Natural killer cell (primary cell): ENCODE data around the gene DPY19L1. TPM values are rescaled to one million over a fixed set of nuclear protein-coding genes. Genes with fewer than 3 reads are reported as not detected.
"Not testable (repeated sequence)": the region's sequence is repeated elsewhere in the genome, so short reads cannot be mapped to it uniquely, and the experiment has no call there.

Experiments
- ATAC-seq, 3 donors: fragments of 150-1000 bp in 2 of 3; fragments of 200-7000 bp in 1 of 3; cut with Tn5 transposase; 1 replicate in 1 of 3; 2 replicates in 2 of 3; pipeline ENCODE4 v1.10.0; 2021; ENCODE audit warnings: mild to moderate bottlenecking in 2 of 3, moderate library complexity in 2 of 3
- DNase-seq, 2 donors: peaks; one replicate each; pipeline versions ENCODE4 v3.0.0 to v3.0.0-alpha.2; 2013 to 2021; ENCODE audit warnings: mixed read lengths in 1 of 2
- H3K27ac ChIP-seq: one replicate; pipeline ENCODE4 v1.5.1; 2013; ENCODE audit warnings: mild to moderate bottlenecking, low read length
- H3K27me3 ChIP-seq: one replicate; pipeline ENCODE4 v1.6.1; 2013; ENCODE audit warnings: low read length; ENCODE audit not compliant: control insufficient read depth, insufficient read depth
- H3K36me3 ChIP-seq: one replicate; pipeline ENCODE4 v1.6.1; 2013; ENCODE audit warnings: low read length; ENCODE audit not compliant: control insufficient read depth, insufficient read depth
- H3K4me1 ChIP-seq: one replicate; pipeline ENCODE4 v1.6.1; 2013; ENCODE audit warnings: low read length; ENCODE audit not compliant: control insufficient read depth, insufficient read depth
- H3K4me3 ChIP-seq: one replicate; pipeline ENCODE4 v1.5.1; 2013; ENCODE audit warnings: low read length
- H3K9me3 ChIP-seq: one replicate; pipeline ENCODE4 v1.6.1; 2013; ENCODE audit warnings: low read length; ENCODE audit not compliant: control insufficient read depth, insufficient read depth
- H3K27ac Mint-ChIP-seq, 2 donors: one replicate each; pipeline ENCODE4 v1.8.0; 2022; ENCODE audit warnings: mild to moderate bottlenecking in 2 of 2, mixed read lengths in 2 of 2, moderate library complexity in 1 of 2
- H3K27me3 Mint-ChIP-seq, 2 donors: one replicate each; pipeline ENCODE4 v1.8.0; 2022; ENCODE audit warnings: low read depth in 2 of 2, mixed read lengths in 2 of 2
- H3K36me3 Mint-ChIP-seq: one replicate; pipeline ENCODE4 v1.8.0; 2022; ENCODE audit warnings: mixed read lengths
- H3K4me1 Mint-ChIP-seq, 2 donors: one replicate each; pipeline ENCODE4 v1.8.0; 2022; ENCODE audit warnings: mixed read lengths in 2 of 2
- H3K4me3 Mint-ChIP-seq: one replicate; pipeline ENCODE4 v1.8.0; 2022; ENCODE audit warnings: mild to moderate bottlenecking, moderate library complexity, mixed read lengths
- H3K9me3 Mint-ChIP-seq, 2 donors: one replicate each; pipeline ENCODE4 v1.8.0; 2022; ENCODE audit warnings: mixed read lengths in 2 of 2
- CTCF ChIP-seq: fragments of 200-600 bp; IDR thresholded peaks from one replicate; pipeline ENCODE4 v1.8.0; 2022; ENCODE audit warnings: antibody characterized with exemption
- WGBS: methylation state at CpG from one replicate; pipeline ENCODE4 v1.1.7; 2013; ENCODE audit warnings: missing lambda C conversion rate; ENCODE audit not compliant: insufficient coverage; 5-methylcytosine and 5-hydroxymethylcytosine counted together
- intact Hi-C: fragments of 100-400 bp; cut with micrococcal nuclease; formaldehyde crosslinking; loops from one replicate; pipeline ENCODE4 v1.14.2; 2022
- total RNA-seq, 4 donors: library from RNA; stranded (reverse); fragments of 120-200 nt in 1 of 4; gene quantifications; one replicate each; pipeline versions ENCODE4 v1.2.3 to v1.2.4, GENCODE V29; 2013 to 2022

The DPY19L1 gene
- total RNA-seq, 3 donors from 2014 or later (not counting 1 experiment from before 2014, with no cell fraction given), result 13.9 to 25.1 (median 21.7) TPM

GRCh38 chr7:35043301-35043700 lies 6.0 kb upstream of the DPY19L1 start:
- H3K27me3 ChIP-seq, H3K9me3 ChIP-seq, ATAC-seq, H3K27ac ChIP-seq, H3K4me3 Mint-ChIP-seq, H3K4me1 Mint-ChIP-seq, H3K27ac Mint-ChIP-seq, H3K4me3 ChIP-seq, H3K4me1 ChIP-seq, DNase-seq, H3K36me3 Mint-ChIP-seq, intact Hi-C loops, H3K36me3 ChIP-seq, H3K9me3 Mint-ChIP-seq: not testable (repeated sequence)
- H3K27me3 Mint-ChIP-seq, result peaks cover 15 to 20% of the 10 kb centered on the region in 2 donors
- 76% methylated on average over 2 of the region's 2 CpGs for WGBS

- no peak overlapping the region for H3K4me3 Mint-ChIP-seq
- Histone ChIP-seq H3K27me3 (no peaks in the 10 kb centered on the region), H3K27ac (no peak overlapping the region), H3K36me3 (no peaks in the 10 kb centered on the region), H3K4me1 (peaks cover 9% of the 10 kb centered on the region), H3K9me3 (no peaks in the 10 kb centered on the region), H3K4me3 (no peak overlapping the region)
- intact Hi-C loops, result no loop called here
- no peak for TF ChIP-seq CTCF
- no peaks in the 10 kb centered on the region for H3K9me3 Mint-ChIP-seq
- ATAC-seq (no peak), DNase-seq (no peak)
- no peaks in the 10 kb centered on the region for H3K36me3 Mint-ChIP-seq
- H3K27ac Mint-ChIP-seq, result no peak overlapping the region
- H3K4me1 Mint-ChIP-seq, result peaks cover 16 to 17% of the 10 kb centered on the region in 2 donors
- peaks cover 4 to 8% of the 10 kb centered on the region in 2 donors for H3K27me3 Mint-ChIP-seq
Observed at GRCh38 chr7:35040906-35041305, 3.6 kb upstream of the DPY19L1 start.

- H3K4me3 Mint-ChIP-seq, result no peak overlapping the region
Observed at GRCh38 chr7:35039343-35039742, 2.1 kb upstream of the DPY19L1 start.

GRCh38 chr7:35038354-35038753 lies 1.1 kb upstream of the DPY19L1 start:
- H3K9me3 ChIP-seq, result no peaks in the 10 kb centered on the region
- intact Hi-C loops, result loop anchor here (5.0 kb wide), 2 partner anchors 1114 to 1911 kb away; partner anchors contain the start of genes BBS9 and EEPD1
- H3K9me3 Mint-ChIP-seq, result no peaks in the 10 kb centered on the region
- no peak for TF ChIP-seq CTCF
- ATAC-seq (no peak), DNase-seq (no peak)
- peaks cover 14% of the 10 kb centered on the region for H3K4me1 ChIP-seq
- H3K36me3 ChIP-seq, result no peaks in the 10 kb centered on the region
- peaks cover 34 to 36% of the 10 kb centered on the region in 2 donors for H3K4me1 Mint-ChIP-seq
- peak overlapping the region; percentile 63 for H3K27ac ChIP-seq
- no peaks in the 10 kb centered on the region for H3K27me3 ChIP-seq
- 71% methylated on average over 6 of the region's 9 CpGs for WGBS
- peaks cover 4 to 7% of the 10 kb centered on the region in 2 donors for H3K27me3 Mint-ChIP-seq
- H3K4me3 ChIP-seq, result peak overlapping the region; percentile 41
- H3K4me3 Mint-ChIP-seq, result peak overlapping the region; percentile 93
- no peaks in the 10 kb centered on the region for H3K36me3 Mint-ChIP-seq
- H3K27ac Mint-ChIP-seq, result peak overlapping the region; percentile 83 to 96

More at GRCh38 chr7:35039343-35039742, 2.1 kb upstream of the DPY19L1 start:
- Histone ChIP-seq H3K4me3 (no peak overlapping the region), H3K9me3 (no peaks in the 10 kb centered on the region), H3K36me3 (no peaks in the 10 kb centered on the region), H3K4me1 (peaks cover 14% of the 10 kb centered on the region), H3K27ac (no peak overlapping the region), H3K27me3 (no peaks in the 10 kb centered on the region)
- Mint-ChIP-seq H3K27me3 (peaks cover 4 to 8% of the 10 kb centered on the region in 2 donors), H3K4me1 (peaks cover 30 to 31% of the 10 kb centered on the region in 2 donors), H3K36me3 (no peaks in the 10 kb centered on the region), H3K27ac (no peak overlapping the region), H3K9me3 (no peaks in the 10 kb centered on the region)
- ATAC-seq (no peak), DNase-seq (no peak)
- intact Hi-C loops, result loop anchor here (5.0 kb wide), 2 partner anchors 1113 to 1912 kb away; partner anchors contain the start of genes BBS9 and EEPD1
- no peak for TF ChIP-seq CTCF
- 95% methylated on average over 4 of the region's 5 CpGs for WGBS
